ENCODE data around the gene PAIP2B.

The PAIP2B gene

GRCh38 chr2:71153585-71154224 lies 73.2 kb downstream of the PAIP2B start:
- no peak for DNase-seq (ENCODE audit: low read depth)

GRCh38 chr2:71151620-71152019 lies 75.3 kb downstream of the PAIP2B start:
- DNase-seq (ENCODE audit: low read depth) = no peak

- DNase-seq (ENCODE audit: low read depth) = no peak
These were observed 76.7 kb downstream of the PAIP2B start for GRCh38 chr2:71150082-71150816.

- DNase-seq (ENCODE audit: low read depth) = no peak
These were observed 78.3 kb downstream of the PAIP2B start for GRCh38 chr2:71148506-71149063.

- DNase-seq (ENCODE audit: low read depth) = no peak
These were observed 83.1 kb downstream of the PAIP2B start for GRCh38 chr2:71143782-71144181.

GRCh38 chr2:71136174-71136573 lies 90.7 kb downstream of the PAIP2B start:
- DNase-seq (ENCODE audit: low read depth) = no peak

- no peak for DNase-seq (ENCODE audit: low read depth)
These were observed 93.3 kb downstream of the PAIP2B start for GRCh38 chr2:71133603-71134002.

Measured in fibroblast of the conjunctiva (primary cell).